ENCODE data around the gene NECTIN1.

Gene NECTIN1

GRCh38 chr11:119728651-119729580, at the start of gene NECTIN1:
Gene NECTIN1, minus strand, starts transcription at chr11:119729200. Its CDS starts 647 bp downstream, at chr11:119728553.
- peak; percentile 88 for DNase-seq
- in situ Hi-C loops (cut with MboI; ENCODE audit: low pct_unique_long_range_greater_than_20kb, low sequenced_read_pairs) = no loop called here

- no peak for DNase-seq
- in situ Hi-C loops (cut with MboI; ENCODE audit: low pct_unique_long_range_greater_than_20kb, low sequenced_read_pairs) = no loop called here
Observed at GRCh38 chr11:119778391-119779194, 49.6 kb upstream of the NECTIN1 start.

DNA sequence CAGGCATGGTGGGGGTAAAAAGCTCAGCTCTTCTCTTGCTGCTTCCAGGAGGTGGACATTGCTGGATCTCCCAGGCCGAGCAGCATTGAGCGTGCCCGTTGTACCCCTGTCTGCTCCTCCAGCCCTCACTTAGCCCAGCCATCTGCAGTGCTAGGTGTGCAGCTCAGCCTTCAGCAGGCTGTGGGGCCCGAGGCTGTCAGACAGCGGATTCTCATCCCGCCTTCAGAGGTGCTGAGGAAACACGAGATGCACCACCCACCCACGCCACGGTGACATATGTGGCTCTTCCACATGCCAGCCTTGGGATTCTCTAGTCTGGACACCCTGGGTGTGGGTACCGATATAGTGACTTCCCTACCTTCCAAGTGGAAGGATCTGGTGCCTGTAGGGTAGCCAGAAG, 48.9 kb upstream of the NECTIN1 start:
- no peak for DNase-seq
- in situ Hi-C loops (cut with MboI; ENCODE audit: low pct_unique_long_range_greater_than_20kb, low sequenced_read_pairs) = no loop called here

GRCh38 chr11:119776651-119777050, 47.7 kb upstream of the NECTIN1 start:
- in situ Hi-C loops (cut with MboI; ENCODE audit: low pct_unique_long_range_greater_than_20kb, low sequenced_read_pairs) = no loop called here
- DNase-seq = no peak

DNA sequence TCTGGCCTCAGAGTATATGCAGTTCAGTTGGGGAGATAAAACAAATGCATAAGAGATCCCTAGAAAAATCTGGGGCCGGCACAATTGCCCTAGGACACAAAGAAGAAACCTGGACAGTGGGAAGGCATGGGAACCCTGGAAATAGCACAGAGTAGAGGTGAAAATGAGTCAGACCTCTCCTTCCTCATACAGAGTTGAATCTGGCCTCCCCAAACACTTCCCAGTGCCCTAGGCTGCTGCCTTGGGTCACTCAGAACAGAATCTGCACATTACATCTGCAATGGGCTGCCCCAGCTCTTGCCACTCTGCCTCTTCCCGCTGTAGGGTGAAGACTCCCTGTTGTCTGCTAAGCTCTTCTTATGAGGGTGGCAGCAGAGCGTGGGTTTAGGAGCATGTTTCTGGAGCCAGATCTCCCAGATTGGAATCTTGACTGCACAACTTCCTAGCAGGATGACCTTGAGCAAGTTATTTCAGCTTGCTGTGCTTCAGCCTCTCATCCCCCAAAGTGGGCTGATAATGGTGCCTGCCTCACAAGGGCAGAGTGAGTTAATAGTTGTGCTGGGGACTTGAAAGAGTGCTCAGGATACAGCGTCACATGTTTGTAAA, 47.1 kb upstream of the NECTIN1 start:
- DNase-seq = no peak
- in situ Hi-C loops (cut with MboI; ENCODE audit: low pct_unique_long_range_greater_than_20kb, low sequenced_read_pairs) = no loop called here

- in situ Hi-C loops (cut with MboI; ENCODE audit: low pct_unique_long_range_greater_than_20kb, low sequenced_read_pairs) = no loop called here
- DNase-seq = peak; percentile 20
Observed at GRCh38 chr11:119774172-119774763, 45.3 kb upstream of the NECTIN1 start.

DNA sequence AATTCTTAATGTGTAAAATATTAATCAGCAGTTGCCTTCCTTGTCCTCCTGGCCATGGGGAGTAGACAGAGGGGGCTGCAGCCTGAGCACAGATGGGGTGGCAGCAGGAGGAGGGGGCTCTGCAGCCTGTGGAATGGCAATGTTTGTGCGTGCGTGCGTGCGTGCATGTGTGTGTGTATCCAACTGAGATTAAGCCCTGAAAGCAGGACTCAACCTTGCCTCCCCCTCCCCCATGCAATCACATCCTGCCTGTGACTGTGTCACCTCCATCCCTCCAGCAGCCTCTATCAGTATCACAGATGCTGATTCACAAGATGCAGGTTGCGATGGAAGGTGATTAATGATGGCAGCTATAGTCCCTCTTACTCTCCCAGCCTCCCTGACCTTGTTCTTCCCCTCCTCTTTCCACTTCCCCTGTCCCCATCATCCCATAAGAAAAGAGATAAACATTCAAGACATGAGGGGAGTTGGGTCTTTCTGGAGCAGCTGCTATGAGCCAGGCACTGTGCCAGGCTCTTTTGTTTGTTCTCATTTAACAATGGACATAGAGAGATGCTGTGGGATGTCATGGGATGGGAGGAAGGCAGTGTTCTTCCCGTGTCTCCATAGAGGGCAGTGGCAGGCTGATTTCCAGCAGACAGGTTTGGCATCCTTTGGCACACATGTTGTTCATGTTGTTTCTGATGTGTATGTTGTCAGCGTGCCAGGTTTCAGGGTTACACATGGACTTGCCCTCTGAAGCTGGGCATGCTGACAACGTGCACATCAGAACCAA, 43.8 kb upstream of the NECTIN1 start:
- DNase-seq = no peak

DNA sequence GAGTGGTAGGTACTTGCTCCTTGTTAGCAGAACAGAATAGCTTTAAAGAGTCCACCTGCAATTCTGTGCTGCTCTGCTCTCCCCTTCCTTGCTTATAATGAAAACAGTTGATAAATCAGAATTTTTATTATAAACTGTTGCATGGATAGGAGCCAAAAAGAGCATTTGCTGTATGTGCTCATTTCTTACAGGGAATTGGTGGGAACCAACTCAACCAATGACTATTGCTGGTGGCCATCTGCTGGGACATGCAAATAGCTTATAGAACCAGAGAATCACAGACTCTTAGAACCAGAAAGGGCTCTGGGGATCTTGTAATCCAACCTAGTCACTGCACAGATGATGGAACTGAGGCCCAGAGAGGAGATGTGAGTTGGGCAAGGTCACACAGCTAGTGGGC, 43.1 kb upstream of the NECTIN1 start:
- no peak for DNase-seq
- in situ Hi-C loops (cut with MboI; ENCODE audit: low pct_unique_long_range_greater_than_20kb, low sequenced_read_pairs) = no loop called here

More for the DNA sequence above, 43.8 kb upstream of the NECTIN1 start:
- in situ Hi-C loops (cut with MboI; ENCODE audit: low pct_unique_long_range_greater_than_20kb, low sequenced_read_pairs) = no loop called here

DNA sequence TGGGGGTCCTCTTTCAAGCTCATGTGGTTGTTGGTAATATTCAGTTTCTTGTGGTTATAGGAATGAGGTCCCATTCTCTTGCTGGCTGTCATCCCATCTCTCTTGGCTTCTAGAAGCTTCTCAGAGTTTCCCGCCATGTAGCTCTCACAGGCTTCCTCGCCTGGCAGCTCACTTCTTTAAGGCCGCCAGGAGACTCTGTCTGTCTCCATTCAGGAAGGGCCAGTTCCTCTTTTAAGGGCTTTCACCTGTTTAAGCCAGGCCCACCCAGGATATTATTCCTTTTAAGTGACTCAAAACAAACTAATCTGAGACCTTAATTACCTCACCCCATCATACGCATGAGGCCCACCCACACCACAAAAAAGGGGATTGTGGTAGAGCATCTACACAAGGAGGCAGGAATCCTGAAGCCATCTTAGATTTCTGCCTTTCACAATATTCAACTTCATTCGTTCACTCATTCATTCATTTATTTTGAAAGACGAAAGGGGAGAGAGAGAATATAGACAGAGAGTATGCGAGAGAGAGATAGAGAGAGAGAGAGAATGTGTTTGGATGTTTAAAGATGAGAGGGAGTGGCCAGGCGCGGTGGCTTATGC, 42.3 kb upstream of the NECTIN1 start:
- in situ Hi-C loops (cut with MboI; ENCODE audit: low pct_unique_long_range_greater_than_20kb, low sequenced_read_pairs) = no loop called here
- DNase-seq = no peak

DNA sequence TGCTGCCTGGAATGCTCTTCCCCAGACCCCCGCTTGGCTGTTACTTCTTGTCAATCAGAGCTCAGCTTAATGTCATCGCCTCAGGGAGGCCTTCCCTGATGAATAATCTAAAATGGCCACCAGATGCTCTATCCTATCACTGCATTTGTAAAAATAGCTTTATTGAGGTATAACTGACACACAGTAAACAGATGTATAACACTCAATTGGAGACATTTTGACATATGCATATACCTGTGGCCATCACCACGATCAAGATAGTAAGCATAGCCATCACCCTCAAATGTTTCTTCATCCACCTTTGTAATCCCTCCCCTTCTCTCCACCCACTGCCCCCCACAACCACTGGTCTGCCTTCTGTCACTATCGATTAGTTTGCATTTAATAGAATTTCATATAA, 36.6 kb upstream of the NECTIN1 start:
- in situ Hi-C loops (cut with MboI; ENCODE audit: low pct_unique_long_range_greater_than_20kb, low sequenced_read_pairs) = no loop called here
- DNase-seq = no peak

- DNase-seq = no peak
- in situ Hi-C loops (cut with MboI; ENCODE audit: low pct_unique_long_range_greater_than_20kb, low sequenced_read_pairs) = no loop called here
Observed at GRCh38 chr11:119764108-119764868, 35.3 kb upstream of the NECTIN1 start.

DNA sequence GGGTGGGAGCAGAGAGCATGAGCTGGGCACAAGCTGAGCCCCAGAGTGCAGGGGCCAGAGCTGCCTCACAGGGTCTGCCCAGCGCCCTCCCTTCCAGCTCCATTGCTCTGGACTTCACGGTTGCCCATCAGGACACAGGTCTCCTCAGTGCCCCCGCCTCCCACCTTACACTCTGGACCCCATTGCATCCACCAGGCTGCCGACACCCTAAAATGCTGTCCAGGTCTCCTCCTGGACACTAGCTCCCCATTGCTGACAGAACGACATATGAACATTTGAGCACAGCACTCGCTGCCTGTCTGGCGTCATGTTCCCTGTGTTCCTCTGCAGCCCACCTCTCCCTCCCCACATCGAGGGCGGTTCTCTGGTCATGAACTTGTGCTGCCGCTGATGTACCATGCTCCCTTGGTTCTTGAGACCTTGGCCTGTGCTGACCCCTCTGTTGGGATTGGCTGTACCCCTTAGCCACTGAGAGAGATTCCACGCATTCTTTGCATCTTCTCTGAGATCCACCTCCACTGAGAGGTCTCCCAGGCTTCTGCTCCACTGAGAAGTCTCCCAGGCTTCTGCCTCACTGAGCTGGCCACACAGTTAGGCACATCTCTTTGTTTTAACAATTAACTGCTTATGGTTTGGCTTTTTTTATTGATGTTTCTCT, 34.2 kb upstream of the NECTIN1 start:
- DNase-seq = no peak
- in situ Hi-C loops (cut with MboI; ENCODE audit: low pct_unique_long_range_greater_than_20kb, low sequenced_read_pairs) = no loop called here

GRCh38 chr11:119759747-119760412, 30.9 kb upstream of the NECTIN1 start:
- DNase-seq = no peak
- in situ Hi-C loops (cut with MboI; ENCODE audit: low pct_unique_long_range_greater_than_20kb, low sequenced_read_pairs) = no loop called here

DNA sequence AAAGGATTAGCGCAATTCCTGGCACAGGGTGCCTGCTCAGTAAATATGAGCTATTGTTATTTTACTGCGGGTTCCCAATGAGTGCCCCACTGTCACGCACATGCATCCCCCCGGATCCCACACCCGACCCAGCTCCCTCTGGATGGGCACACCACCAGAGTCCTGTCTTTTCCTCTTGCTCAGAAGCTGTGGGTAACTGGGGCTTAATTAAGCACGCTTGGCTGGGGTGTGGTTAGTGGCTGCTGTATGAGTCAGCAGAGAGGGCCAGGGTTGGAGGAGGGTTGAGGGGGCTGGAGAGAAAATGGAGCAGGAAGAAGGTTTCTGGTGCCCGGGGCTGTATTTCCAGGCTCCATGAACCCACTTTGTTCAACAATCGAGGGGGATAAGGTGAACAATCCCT, 30.3 kb upstream of the NECTIN1 start:
- in situ Hi-C loops (cut with MboI; ENCODE audit: low pct_unique_long_range_greater_than_20kb, low sequenced_read_pairs) = no loop called here
- DNase-seq = no peak

DNA sequence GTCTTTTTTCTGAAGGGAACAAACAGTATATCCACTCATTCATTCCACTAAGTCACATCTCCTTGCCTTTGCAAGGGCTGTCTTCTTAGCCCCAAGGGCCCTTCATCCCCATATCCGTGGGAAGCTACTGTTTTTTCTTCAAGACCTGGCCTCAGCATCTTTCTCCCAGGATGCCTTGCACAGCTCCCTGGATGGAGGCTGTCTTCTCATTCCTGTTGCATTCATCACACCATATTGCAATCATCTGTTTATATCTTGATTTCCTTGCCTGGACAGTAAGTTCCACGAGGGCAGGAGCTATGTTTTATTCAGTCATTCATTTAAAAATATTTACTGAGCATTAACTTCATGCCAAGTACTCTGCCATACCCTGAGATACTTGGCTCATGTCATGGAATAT, 29.3 kb upstream of the NECTIN1 start:
- in situ Hi-C loops (cut with MboI; ENCODE audit: low pct_unique_long_range_greater_than_20kb, low sequenced_read_pairs) = no loop called here
- DNase-seq = no peak

DNA sequence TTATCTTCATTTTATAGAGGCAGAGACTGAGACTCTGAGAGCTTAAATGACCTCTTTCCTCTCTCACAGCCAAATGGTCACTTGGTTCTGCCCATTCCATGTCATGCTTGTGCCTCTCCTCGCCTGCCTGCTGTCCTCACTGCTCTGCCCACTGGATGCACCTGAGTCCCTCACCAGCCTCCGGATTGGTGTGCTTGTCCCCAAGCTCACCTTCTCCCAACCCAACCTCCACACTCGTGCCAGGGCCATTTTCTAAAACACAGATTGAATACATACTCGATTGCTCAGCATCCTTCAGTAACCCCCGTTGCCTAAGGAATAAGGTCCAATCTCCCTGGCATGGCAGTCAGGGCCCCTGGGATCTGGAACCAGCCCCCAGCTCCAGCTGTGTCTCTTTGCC, 28.4 kb upstream of the NECTIN1 start:
- no peak for DNase-seq
- in situ Hi-C loops (cut with MboI; ENCODE audit: low pct_unique_long_range_greater_than_20kb, low sequenced_read_pairs) = no loop called here
